NCI-H524 (cell line): ENCODE results near the gene SHFL.

Experiments used
- DNase-seq, 2 experiments: peaks; one replicate each; lab custom pipeline; 2025; lab: John Stamatoyannopoulos, UW

The SHFL gene

DNA sequence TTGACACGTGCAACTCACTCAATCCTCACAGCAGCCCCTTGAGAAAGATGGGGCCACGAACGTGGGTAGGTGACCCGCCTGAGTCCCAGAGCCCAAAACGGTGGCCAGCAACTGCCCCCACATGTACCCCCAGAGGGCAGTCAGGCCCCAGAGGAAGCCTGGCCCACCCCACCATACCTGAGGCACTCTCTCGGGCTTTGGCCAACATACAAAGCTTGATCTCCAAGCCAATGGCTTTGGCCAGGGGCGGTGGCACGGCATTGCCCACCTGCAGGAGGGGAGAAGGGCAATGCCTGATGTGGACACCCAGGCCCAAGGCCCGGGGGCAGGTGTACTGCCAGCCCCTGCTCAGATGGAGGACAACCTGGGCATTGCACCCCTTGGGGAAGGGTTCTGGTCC, 47.9 kb downstream of the SHFL start:
- no peak for DNase-seq

DNA sequence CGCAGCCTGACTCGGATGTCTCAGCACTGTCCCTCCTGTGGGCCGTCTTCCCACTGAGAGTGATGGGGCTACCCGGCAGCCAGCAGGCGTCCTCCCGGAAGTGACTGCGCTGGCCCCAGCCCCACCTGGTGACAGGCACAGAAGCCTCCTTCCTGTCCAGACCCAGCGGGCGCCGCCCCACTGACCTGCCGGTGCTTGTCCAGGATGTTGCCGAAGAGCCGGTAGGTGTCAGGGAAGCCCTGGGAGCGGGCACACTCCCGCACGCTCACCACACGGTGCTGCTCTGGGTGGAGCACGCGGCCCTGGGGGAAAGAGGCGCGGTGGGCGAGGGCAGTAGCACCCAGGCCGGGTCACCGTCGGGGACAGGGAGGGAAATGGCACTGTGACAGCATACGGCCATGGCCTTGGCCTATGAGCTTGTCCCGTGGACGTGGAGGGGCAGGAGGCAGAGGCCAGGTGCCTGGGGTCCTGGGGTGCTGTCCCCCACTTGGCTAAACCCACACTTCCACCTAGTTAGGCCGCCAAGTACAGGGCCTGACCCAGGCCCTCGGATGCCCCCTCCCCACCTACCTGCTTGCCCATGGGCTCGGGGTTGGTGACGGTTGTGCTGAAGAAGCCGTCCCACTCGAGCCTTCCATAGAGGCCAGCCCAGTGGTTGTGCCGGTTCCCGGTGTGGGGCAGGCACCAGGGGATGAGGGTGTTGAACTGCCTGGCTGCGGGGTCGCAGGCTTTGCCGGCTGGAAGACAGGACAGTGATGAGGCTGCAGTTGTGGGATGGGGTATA, 49.6 kb downstream of the SHFL start:
- DNase-seq = no peak

DNA sequence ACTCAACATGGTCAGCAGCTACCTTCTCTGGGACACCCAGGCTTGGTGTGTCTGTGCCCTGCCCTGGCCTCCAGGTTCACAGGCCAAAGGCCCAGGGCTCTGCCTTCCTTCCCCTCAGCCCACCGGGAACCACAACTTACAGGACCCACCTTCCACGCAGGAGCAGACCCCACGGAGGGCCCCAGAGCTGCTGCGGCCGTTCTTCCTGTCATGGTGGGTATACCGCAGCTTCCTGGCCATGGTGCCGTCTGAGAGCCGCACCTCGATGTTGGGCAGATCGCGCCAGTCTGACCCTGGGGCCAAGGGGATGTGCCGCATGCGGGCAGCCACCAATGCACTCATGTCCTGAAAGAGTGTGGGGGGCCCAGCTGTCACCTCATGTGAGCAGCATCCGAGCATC, 50.8 kb downstream of the SHFL start:
- DNase-seq = no peak

DNA sequence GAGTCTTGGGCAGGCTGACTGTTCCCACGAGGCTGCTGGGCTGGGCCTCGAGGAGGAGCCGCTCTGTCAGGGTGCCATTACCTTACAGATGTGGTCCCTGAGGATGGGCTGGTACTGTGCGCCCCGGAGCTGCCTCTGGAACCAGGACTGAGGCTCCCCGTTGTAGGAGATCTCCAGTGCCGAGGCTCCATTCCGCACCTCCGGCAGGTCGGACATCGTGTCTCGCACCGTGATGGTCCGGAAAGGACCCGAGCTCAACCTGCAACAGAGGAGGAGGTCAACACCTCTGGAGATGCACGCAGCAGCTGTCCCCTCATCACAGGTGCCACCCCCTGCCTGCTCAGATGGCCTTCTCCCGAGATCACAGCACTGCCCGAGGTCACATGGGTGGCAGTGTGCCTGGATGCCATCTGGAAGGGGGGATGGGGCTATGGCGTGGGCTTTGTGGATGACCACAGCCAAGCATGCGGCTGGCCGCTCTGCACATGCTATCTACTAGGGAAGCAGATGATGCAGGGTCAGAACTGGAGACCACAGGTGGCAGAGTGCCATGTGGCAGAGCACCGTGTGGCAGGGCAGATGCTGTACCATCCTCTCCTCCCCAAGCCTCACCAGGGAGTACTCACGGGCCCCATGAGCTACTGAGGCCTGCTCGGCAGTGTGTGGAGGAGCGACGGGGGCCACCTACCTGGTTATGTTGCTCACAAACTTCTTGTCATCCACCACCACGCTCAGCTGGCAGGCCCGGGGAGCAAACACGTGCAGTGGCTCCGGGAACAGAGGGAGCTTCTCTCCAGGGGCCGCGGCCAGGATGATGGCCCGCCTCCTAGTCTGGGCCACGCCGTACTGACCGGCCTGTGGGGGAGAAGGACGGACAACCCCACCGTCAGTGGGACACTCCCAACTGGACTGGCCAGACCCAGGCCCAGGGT, 51.9 kb downstream of the SHFL start:
- no peak for DNase-seq

DNA sequence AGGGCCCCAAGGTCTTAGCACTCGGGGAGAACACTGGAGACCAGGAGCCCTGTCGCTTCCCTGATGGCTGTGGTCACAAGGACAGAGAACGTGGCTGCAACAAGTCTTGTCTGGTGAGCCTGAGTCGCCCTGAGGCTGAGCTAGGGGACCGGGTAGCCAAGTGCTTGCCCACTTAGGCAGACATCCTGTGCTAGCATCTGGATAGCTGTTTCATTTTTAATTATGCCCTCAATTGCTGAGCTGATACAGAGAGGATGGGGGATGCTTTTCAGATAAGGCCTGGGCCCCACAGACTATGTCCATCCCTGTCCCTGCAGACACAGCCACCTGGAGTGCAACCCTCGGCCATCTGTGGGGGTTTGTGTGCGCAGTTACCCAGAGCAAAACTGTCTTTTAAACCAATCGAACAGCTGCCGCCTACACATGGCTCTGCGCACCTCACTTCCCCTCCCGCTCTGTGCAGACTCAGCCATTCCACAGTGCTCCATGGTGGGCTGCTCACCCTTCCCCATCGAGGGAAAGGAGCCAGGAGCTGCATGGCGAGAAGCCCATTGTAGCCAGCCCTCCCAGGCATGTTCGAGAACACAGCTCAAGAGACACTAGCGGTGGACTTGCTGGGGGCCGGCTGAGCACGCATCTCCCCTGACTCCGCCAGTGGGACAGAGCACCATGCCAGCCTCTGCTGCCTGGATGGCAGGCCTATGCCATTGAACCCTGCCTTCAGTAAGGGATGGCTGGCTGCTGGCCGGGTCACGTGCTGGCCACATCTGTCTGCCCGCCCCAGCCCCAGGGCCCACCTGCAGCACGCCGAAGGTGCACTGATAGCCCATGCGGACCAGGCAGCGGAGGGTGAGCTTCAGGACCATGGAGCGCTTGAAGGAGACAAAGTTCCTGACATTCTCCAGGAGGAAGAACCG, 53.0 kb downstream of the SHFL start:
- DNase-seq = no peak

DNA sequence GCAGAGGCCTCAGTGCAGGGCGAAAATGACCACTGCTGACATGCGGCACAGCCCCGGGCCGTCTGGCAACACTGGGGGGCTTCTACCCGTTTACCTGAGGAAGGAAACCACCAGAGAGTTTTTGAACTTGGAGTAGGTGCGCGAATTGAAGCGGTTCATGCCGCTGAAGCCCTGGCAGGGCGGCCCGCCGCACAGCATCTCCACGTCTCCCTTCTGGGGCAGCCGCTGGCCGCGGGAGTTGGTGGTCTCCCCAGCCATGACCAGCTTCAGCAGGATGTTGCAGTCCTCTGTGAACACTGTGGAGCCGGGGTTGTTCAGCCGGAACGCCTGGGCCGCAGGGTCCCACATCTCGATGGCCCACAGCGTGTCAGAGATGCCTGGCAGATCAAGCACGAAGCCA, 53.8 kb downstream of the SHFL start:
- no peak for DNase-seq

DNA sequence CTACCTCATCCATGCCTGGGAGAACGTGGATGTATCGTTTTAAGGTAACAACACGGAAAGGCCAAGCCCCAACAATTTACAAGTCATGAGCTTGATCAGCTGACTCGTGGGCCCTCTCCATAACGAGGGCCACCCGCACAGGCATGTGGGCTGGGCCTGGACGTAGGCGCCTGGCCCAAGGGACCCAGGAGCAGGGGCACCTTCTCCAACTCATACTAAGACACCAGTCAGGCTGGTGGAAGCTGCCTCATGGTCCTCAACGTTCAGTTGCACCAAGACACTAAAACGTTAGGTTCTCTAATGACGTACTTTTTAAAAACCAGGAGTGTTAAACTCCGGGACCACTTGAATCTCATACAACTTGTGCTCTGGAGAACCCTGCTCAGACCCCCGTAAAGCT, 55.4 kb downstream of the SHFL start:
- no peak for DNase-seq

DNA sequence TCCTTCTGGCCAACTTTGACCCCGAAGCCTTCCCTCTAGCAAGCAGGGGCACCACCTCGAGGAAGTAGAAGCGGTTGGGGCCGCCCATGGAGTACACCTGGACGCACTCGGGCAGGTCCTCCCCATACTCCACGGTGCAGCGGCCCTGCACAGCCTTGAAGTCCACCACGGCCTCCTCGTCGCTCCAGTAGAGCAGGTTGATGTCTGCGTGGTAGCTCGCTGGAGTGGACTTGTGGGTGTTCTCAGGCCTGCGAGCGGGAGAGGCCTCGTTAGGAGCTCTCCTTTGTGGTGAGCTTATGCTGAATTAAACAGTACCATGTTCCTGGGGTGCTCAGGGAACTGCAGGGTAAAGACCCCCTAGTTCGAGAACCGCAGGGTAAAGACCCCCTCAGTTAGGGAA, 55.9 kb downstream of the SHFL start:
- DNase-seq = no peak
